ENCODE measurements around the gene CAMLG.
"Not testable (repeated sequence)": the region's sequence is repeated elsewhere in the genome, so short reads cannot be mapped to it uniquely, and the experiment has no call there.

The CAMLG gene

GRCh38 chr5:134742134-134742533, 3.8 kb downstream of the CAMLG start:
- TF ChIP-seq, protein P1, sequence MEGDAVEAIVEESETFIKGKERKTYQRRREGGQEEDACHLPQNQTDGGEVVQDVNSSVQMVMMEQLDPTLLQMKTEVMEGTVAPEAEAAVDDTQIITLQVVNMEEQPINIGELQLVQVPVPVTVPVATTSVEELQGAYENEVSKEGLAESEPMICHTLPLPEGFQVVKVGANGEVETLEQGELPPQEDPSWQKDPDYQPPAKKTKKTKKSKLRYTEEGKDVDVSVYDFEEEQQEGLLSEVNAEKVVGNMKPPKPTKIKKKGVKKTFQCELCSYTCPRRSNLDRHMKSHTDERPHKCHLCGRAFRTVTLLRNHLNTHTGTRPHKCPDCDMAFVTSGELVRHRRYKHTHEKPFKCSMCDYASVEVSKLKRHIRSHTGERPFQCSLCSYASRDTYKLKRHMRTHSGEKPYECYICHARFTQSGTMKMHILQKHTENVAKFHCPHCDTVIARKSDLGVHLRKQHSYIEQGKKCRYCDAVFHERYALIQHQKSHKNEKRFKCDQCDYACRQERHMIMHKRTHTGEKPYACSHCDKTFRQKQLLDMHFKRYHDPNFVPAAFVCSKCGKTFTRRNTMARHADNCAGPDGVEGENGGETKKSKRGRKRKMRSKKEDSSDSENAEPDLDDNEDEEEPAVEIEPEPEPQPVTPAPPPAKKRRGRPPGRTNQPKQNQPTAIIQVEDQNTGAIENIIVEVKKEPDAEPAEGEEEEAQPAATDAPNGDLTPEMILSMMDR (IDR thresholded peaks at IDR 0.05; ENCODE audit: extremely low read depth, insufficient read depth, missing control alignments): no peak
- no peak for DNase-seq (ENCODE audit: low spot score)
- in situ Hi-C loops (cut with MboI; ENCODE audit: low pct_unique_long_range_greater_than_20kb, low sequenced_read_pairs, unreplicated experiment): no loop called here

DNA sequence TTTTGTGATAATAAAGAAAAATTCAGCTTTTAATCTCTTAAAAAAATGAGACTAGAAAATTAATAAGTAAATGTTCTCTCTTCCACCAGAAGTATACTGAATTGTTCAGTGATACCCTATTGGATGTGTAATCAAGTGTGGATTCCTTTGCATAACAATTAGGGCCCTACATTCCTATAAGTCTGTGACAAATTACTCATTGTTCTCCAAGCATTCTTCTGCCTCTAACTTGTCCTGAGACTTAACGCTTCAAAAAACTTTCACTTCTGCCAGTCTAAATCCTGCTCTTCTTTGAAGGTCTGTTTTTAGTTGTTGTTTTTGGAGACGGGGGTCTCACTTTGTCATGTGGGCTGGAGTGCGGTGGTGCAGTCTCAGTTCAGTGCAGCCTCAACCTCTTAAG, 11.1 kb downstream of the CAMLG start:
- TF ChIP-seq, protein P1 (IDR thresholded peaks at IDR 0.05; ENCODE audit: extremely low read depth, insufficient read depth, missing control alignments): no peak
- DNase-seq (ENCODE audit: low spot score): no peak
- in situ Hi-C loops (cut with MboI; ENCODE audit: low pct_unique_long_range_greater_than_20kb, low sequenced_read_pairs, unreplicated experiment): no loop called here

GRCh38 chr5:134758176-134758503, 19.8 kb downstream of the CAMLG start:
- in situ Hi-C loops (cut with MboI; ENCODE audit: low pct_unique_long_range_greater_than_20kb, low sequenced_read_pairs, unreplicated experiment): no loop called here
- TF ChIP-seq, protein P1 (IDR thresholded peaks at IDR 0.05; ENCODE audit: extremely low read depth, insufficient read depth, missing control alignments): no peak
- DNase-seq (ENCODE audit: low spot score): no peak

- DNase-seq (ENCODE audit: low spot score): peak; percentile 97
- in situ Hi-C loops (cut with MboI; ENCODE audit: low pct_unique_long_range_greater_than_20kb, low sequenced_read_pairs, unreplicated experiment): no loop called here
- TF ChIP-seq, protein P1 (IDR thresholded peaks at IDR 0.05; ENCODE audit: extremely low read depth, insufficient read depth, missing control alignments): peak; percentile 90
Observed at GRCh38 chr5:134758504-134759341, 20.4 kb downstream of the CAMLG start, which contains the start of gene DDX46. DDX46 (plus strand) TSS chr5:134758779; CDS start chr5:134758939, 160 bp downstream.

DNA sequence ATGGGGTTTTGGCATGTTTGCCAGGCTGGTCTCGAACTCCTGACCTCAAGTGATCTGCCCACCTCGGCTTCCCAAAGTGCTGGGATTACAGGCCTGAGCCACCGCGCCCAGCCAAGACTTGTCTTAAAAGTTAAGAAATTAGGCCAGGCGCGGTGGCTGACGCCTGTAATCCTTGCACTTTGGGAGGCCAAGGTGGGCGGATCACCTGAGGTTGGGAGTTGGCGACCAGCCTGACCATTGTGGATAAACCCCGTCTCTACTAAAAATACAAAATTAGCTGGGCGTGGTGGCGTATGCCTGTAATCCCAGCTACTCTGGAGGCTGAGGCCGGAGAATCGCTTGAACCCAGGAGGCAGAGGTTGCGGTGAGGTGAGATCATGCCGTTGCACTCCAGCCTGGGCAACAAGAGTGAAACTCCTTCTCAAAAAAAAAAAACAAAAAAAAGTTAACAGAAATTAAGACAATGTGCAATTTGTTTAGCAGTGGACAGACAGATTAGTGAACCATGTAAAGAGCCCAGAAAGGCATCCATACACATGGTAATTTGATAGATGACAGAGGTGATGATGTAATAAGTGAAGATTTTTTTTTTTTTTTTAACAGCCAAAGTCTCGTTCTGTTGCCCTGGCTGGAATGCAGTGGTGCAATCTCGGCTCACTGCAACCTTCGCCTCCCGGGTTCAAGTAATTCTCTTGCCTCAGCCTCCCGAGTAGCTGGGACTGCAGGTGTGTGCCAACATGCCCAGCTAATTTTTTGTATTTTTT, 29.4 kb downstream of the CAMLG start:
- DNase-seq (ENCODE audit: low spot score): not testable (repeated sequence)
- in situ Hi-C loops (cut with MboI; ENCODE audit: low pct_unique_long_range_greater_than_20kb, low sequenced_read_pairs, unreplicated experiment): loop anchor here (10.0 kb wide), 1 partner anchor 137 kb away; the partner anchor contains the start of gene PCBD2

- no peak for DNase-seq (ENCODE audit: low spot score)
- in situ Hi-C loops (cut with MboI; ENCODE audit: low pct_unique_long_range_greater_than_20kb, low sequenced_read_pairs, unreplicated experiment): loop anchor here (10.0 kb wide), 1 partner anchor 136 kb away; the partner anchor contains the start of gene PCBD2
- TF ChIP-seq, protein P1 (IDR thresholded peaks at IDR 0.05; ENCODE audit: extremely low read depth, insufficient read depth, missing control alignments): no peak
Observed at GRCh38 chr5:134769206-134769605, 30.9 kb downstream of the CAMLG start.
